Measurements from ENCODE around the gene DCP1B. TPM values are rescaled to one million over a fixed set of nuclear protein-coding genes. Genes with fewer than 3 reads are reported as not detected.

Gene DCP1B
- total RNA-seq, 1 experiment from 2014 or later, result 4.8 TPM

DNA sequence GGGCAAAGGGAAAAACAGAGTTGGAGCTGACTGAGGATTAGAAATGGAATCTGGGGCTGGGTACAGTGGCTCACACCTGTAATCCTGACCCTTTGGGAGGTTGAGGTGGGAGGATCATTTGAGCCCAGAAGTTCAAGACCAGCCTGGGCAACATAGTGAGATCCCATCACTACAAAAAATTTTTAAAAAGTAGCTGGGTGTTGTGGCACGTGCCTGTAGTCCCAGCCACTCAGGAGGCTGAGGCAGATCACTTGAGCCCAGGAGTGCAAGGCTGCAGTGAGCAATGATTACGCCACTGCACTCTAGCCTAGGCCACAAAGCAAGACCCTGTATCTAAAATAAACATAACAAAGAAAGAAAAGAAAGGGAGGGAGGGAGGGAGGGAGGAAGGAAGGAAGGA, 14.9 kb upstream of the DCP1B start:
- POLR2A ChIA-PET, result no interaction called here
- no peaks in the 10 kb centered on the region; the same call in 1 of the 2 replicates for H3K27me3 ChIP-seq (ENCODE audit: control insufficient read depth, insufficient read depth, low read length)
- no peaks in the 10 kb centered on the region for H3K36me3 ChIP-seq (ENCODE audit: control insufficient read depth, insufficient read depth, low read length)
- ATAC-seq, result no peak
- H3K9me3 ChIP-seq (ENCODE audit: control insufficient read depth, insufficient read depth, low read depth, low read length), result no peaks in the 10 kb centered on the region
- no peaks in the 10 kb centered on the region for H3K4me1 ChIP-seq (ENCODE audit: control insufficient read depth, insufficient read depth, low read length)
- H3K4me3 ChIP-seq (ENCODE audit: low read depth in 2 of 2, low read length in 2 of 2), result no peak overlapping the region
- CTCF ChIA-PET, result no interaction called here
- intact Hi-C loops (cut with micrococcal nuclease; ENCODE audit: unreplicated experiment) (no loop called here), in situ Hi-C loops (cut with HindIII; ENCODE audit: low pct_unique_long_range_greater_than_20kb, low sequenced_read_pairs) (no loop called here)
- TF ChIP-seq, protein P1, sequence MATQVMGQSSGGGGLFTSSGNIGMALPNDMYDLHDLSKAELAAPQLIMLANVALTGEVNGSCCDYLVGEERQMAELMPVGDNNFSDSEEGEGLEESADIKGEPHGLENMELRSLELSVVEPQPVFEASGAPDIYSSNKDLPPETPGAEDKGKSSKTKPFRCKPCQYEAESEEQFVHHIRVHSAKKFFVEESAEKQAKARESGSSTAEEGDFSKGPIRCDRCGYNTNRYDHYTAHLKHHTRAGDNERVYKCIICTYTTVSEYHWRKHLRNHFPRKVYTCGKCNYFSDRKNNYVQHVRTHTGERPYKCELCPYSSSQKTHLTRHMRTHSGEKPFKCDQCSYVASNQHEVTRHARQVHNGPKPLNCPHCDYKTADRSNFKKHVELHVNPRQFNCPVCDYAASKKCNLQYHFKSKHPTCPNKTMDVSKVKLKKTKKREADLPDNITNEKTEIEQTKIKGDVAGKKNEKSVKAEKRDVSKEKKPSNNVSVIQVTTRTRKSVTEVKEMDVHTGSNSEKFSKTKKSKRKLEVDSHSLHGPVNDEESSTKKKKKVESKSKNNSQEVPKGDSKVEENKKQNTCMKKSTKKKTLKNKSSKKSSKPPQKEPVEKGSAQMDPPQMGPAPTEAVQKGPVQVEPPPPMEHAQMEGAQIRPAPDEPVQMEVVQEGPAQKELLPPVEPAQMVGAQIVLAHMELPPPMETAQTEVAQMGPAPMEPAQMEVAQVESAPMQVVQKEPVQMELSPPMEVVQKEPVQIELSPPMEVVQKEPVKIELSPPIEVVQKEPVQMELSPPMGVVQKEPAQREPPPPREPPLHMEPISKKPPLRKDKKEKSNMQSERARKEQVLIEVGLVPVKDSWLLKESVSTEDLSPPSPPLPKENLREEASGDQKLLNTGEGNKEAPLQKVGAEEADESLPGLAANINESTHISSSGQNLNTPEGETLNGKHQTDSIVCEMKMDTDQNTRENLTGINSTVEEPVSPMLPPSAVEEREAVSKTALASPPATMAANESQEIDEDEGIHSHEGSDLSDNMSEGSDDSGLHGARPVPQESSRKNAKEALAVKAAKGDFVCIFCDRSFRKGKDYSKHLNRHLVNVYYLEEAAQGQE (IDR thresholded peaks at IDR 0.05; ENCODE audit: insufficient read depth in 1 of 2, low read depth in 2 of 2, low read length in 1 of 2), result no peak
- TF ChIP-seq CTCF (IDR thresholded peaks at IDR 0.05), result no peak
- TF ChIP-seq POLR2AphosphoS5 (IDR thresholded peaks at IDR 0.05; ENCODE audit: low read depth, low read length), result no peak
- no peak for TF ChIP-seq SIN3A (IDR thresholded peaks at IDR 0.05; ENCODE audit: borderline replicate concordance, insufficient read depth, low read depth, low read length)
- TF ChIP-seq TCF7L2 (IDR thresholded peaks at IDR 0.05; ENCODE audit: low read depth, low read length), result no peak
- no peak for DNase-seq (ENCODE audit: low read depth, low spot score)
- H3K27ac ChIP-seq (ENCODE audit: low read length), result no peak overlapping the region
- no TSS peak for BruUV-seq (replicated peaks)

GRCh38 chr12:2018391-2018790, 14.1 kb upstream of the DCP1B start:
- Histone ChIP-seq H3K27ac (ENCODE audit: low read length) (no peak overlapping the region), H3K27me3 (ENCODE audit: control insufficient read depth, insufficient read depth, low read length) (no peaks in the 10 kb centered on the region), H3K4me3 (ENCODE audit: low read depth in 2 of 2, low read length in 2 of 2) (no peak overlapping the region), H3K4me1 (ENCODE audit: control insufficient read depth, insufficient read depth, low read length) (no peaks in the 10 kb centered on the region), H3K36me3 (ENCODE audit: control insufficient read depth, insufficient read depth, low read length) (no peaks in the 10 kb centered on the region), H3K9me3 (ENCODE audit: control insufficient read depth, insufficient read depth, low read depth, low read length) (no peaks in the 10 kb centered on the region)
- DNase-seq (ENCODE audit: low read depth, low spot score) (no peak), ATAC-seq (no peak)
- ChIA-PET CTCF (no interaction called here), POLR2A (no interaction called here)
- intact Hi-C loops (cut with micrococcal nuclease; ENCODE audit: unreplicated experiment) (no loop called here), in situ Hi-C loops (cut with HindIII; ENCODE audit: low pct_unique_long_range_greater_than_20kb, low sequenced_read_pairs) (no loop called here)
- TF ChIP-seq POLR2AphosphoS5 (IDR thresholded peaks at IDR 0.05; ENCODE audit: low read depth, low read length) (no peak), SIN3A (IDR thresholded peaks at IDR 0.05; ENCODE audit: borderline replicate concordance, insufficient read depth, low read depth, low read length) (no peak)
- no TSS peak for BruUV-seq (replicated peaks)

DNA sequence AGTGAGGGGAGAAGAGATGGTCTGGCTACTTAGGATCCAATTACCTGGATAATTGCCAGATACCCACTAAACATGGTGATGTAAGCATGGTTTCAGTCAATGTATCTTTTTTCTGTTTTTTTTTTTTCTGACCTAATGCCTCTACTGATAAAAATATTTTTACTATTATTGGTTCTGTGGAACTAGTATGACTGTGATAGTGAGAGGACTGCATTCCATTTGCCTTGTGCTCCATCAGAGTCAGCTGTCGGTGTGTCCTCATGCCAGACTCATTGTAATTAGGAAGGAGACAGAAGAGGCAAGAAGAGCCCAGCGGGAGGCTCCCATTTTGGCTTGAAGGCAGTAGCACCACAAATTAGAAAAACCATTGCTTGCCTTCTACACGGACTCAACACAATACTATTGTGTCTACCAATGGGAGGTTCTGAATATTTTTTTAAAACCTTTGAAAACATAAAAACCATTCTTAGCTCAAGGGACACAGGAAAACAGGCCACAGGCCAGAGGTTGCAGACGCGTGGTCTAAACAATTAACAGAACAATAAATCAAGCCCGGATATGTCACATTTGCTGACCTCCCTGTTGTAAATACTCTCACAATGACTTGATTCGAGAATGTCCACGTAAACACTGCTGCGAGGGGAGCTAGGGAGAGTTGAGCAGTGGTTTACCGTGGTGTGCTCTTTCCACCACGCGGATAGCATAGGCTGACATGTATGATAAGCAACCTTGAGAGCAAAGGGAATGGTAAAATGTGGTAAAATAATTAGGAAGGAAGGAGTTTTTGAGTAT, 13.5 kb upstream of the DCP1B start:
- ChIA-PET CTCF (no interaction called here), POLR2A (no interaction called here)
- Histone ChIP-seq H3K4me1 (ENCODE audit: control insufficient read depth, insufficient read depth, low read length) (no peaks in the 10 kb centered on the region), H3K27me3 (ENCODE audit: control insufficient read depth, insufficient read depth, low read length) (no peaks in the 10 kb centered on the region), H3K4me3 (ENCODE audit: low read depth in 2 of 2, low read length in 2 of 2) (no peak overlapping the region), H3K27ac (ENCODE audit: low read length) (no peak overlapping the region), H3K36me3 (ENCODE audit: control insufficient read depth, insufficient read depth, low read length) (no peaks in the 10 kb centered on the region), H3K9me3 (ENCODE audit: control insufficient read depth, insufficient read depth, low read depth, low read length) (no peaks in the 10 kb centered on the region)
- TF ChIP-seq TCF7L2 (IDR thresholded peaks at IDR 0.05; ENCODE audit: low read depth, low read length) (no peak), SIN3A (IDR thresholded peaks at IDR 0.05; ENCODE audit: borderline replicate concordance, insufficient read depth, low read depth, low read length) (no peak)
- in situ Hi-C loops (cut with HindIII; ENCODE audit: low pct_unique_long_range_greater_than_20kb, low sequenced_read_pairs), result no loop called here
- ATAC-seq (no peak), DNase-seq (ENCODE audit: low read depth, low spot score) (no peak)
- intact Hi-C loops (cut with micrococcal nuclease; ENCODE audit: unreplicated experiment), result no loop called here
- no TSS peak for BruUV-seq (replicated peaks)
